ENCODE results near the gene RAB17. TPM values are rescaled to one million over a fixed set of nuclear protein-coding genes. Genes with fewer than 3 reads are reported as not detected.

RAB17 gene
- total and polyA plus RNA-seq, 2 of the 4 experiments (the other 2 are of a cell fraction): 0.41 TPM; not detected in 1

- H3K4me2 ChIP-seq (ENCODE audit: low read depth, low read length): no peak overlapping the region
- DNase-seq (no peak), ATAC-seq (ENCODE audit: low read depth) (no peak)
- intact Hi-C loops (cut with micrococcal nuclease): no loop called here
- H3K79me1 ChIP-seq (ENCODE audit: low read depth in 1 of 2, low read length in 2 of 2): no peaks in the 10 kb centered on the region
- no peaks in the 10 kb centered on the region for H3K27me3 ChIP-seq (ENCODE audit: control insufficient read depth, insufficient read depth, low read length)
- no peaks in the 10 kb centered on the region for H3K4me1 ChIP-seq (ENCODE audit: control insufficient read depth, insufficient read depth, low read length)
- in situ Hi-C loops (cut with MboI; ENCODE audit: low sequenced_read_pairs): no loop called here
- H2AK5ac ChIP-seq (ENCODE audit: low read depth, low read length): no peak overlapping the region
- no peak overlapping the region for H3K27ac ChIP-seq (ENCODE audit: insufficient read depth, low read length)
- H3K4me3 ChIP-seq (ENCODE audit: insufficient read depth, low read depth, low read length): no peak overlapping the region
- no peak overlapping the region for H3K18ac ChIP-seq (ENCODE audit: low read depth, low read length)
- no peak for TF ChIP-seq MAZ (IDR thresholded peaks at IDR 0.05; ENCODE audit: borderline replicate concordance, low read depth, low read length)
- no peak for TF ChIP-seq CHD1 (IDR thresholded peaks at IDR 0.05; ENCODE audit: low read depth, low read length)
- no peak for TF ChIP-seq SMC3 (IDR thresholded peaks at IDR 0.05; ENCODE audit: low read depth, low read length)
- no peak for TF ChIP-seq ELK1 (IDR thresholded peaks at IDR 0.05; ENCODE audit: borderline replicate concordance, low read depth, low read length)
- no peak for TF ChIP-seq RCOR1 (IDR thresholded peaks at IDR 0.05; ENCODE audit: insufficient replicate concordance, low read length)
- TF ChIP-seq USF2 (IDR thresholded peaks at IDR 0.05; ENCODE audit: low read depth, low read length): no peak
- no peak for TF ChIP-seq NFE2L2 (IDR thresholded peaks at IDR 0.05; ENCODE audit: low read depth, low read length)
- TF ChIP-seq POLR2A (IDR thresholded peaks at IDR 0.05; ENCODE audit: low read depth, low read length): no peak
- no peak for TF ChIP-seq CEBPB (IDR thresholded peaks at IDR 0.05; ENCODE audit: low read depth, low read length)
- no peak for TF ChIP-seq BHLHE40 (IDR thresholded peaks at IDR 0.05; ENCODE audit: low read depth, low read length)
- no peak for TF ChIP-seq RAD21 (IDR thresholded peaks at IDR 0.05; ENCODE audit: low read length)
- H2BK120ac ChIP-seq (ENCODE audit: low read depth, low read length): no peak overlapping the region
- CTCF ChIA-PET: no interaction called here
- no peak overlapping the region for H4K5ac ChIP-seq (ENCODE audit: low read depth, low read length)
- no TSS peak for BruUV-seq (replicated peaks)
- H4K91ac ChIP-seq (ENCODE audit: insufficient read depth, low read depth, low read length): no peak overlapping the region
- H3K9me3 ChIP-seq (ENCODE audit: control insufficient read depth, insufficient read depth, low read length): no peaks in the 10 kb centered on the region
- H3K23ac ChIP-seq (ENCODE audit: low read depth, low read length): no peak overlapping the region
- H4K8ac ChIP-seq (ENCODE audit: low read depth in 2 of 2, low read length in 2 of 2): no peak overlapping the region
- H2AK9ac ChIP-seq (replicated peaks; ENCODE audit: low read depth, low read length, poor library complexity): no peak overlapping the region
- H3K4ac ChIP-seq (ENCODE audit: low read depth, low read length): no peak overlapping the region
- H4K20me1 ChIP-seq (ENCODE audit: insufficient read depth, low read length): no peaks in the 10 kb centered on the region
- POLR2A ChIA-PET (ENCODE audit: unreplicated experiment): no interaction called here
- H2BK20ac ChIP-seq (ENCODE audit: low read depth, low read length): no peak overlapping the region
- no CpG with 5 or more reads among the region's 5 CpGs for WGBS, 2 experiments (ENCODE audit: extremely low coverage in 2 of 2, insufficient read length in 1 of 2)
- H2BK5ac ChIP-seq (ENCODE audit: low read depth, low read length, poor library complexity, severe bottlenecking): no peak overlapping the region
- no peak overlapping the region for H2BK15ac ChIP-seq (ENCODE audit: low read depth, low read length)
- 0 out of 2 replicates have a peak, but pooled peaks cover under 1% of the 10 kb centered on the region for H3K9me1 ChIP-seq (ENCODE audit: insufficient read depth, low read length)
- H3K36me3 ChIP-seq (ENCODE audit: control insufficient read depth, insufficient read depth, low read length): peaks cover 3% of the 10 kb centered on the region
- H3K56ac ChIP-seq (ENCODE audit: extremely low read depth, insufficient read depth, low read length): no peak overlapping the region
- H2AFZ ChIP-seq (replicated peaks; ENCODE audit: low read length, poor library complexity): no peak overlapping the region
- H3K9ac ChIP-seq (ENCODE audit: low read depth, low read length): no peak overlapping the region
- H3K14ac ChIP-seq (replicated peaks; ENCODE audit: low read depth, low read length): no peak overlapping the region
- dilution Hi-C loops (cut with HindIII; ENCODE audit: low sequenced_read_pairs, unreplicated experiment): no loop called here
Measured at GRCh38 chr2:237527766-237528165, 62.8 kb downstream of the RAB17 start.

Data from IMR-90 (cell line).